Retinal pigment epithelial cell (primary cell): Measurements from ENCODE around the gene CAD.

Experiments used
- DNase-seq: peaks from one replicate; pipeline ENCODE4 v3.0.0-alpha.2; 2010; ENCODE audit warnings: low read depth
- H3K4me3 ChIP-seq: 2 replicates; pipeline ENCODE4 v1.5.1; 2011; ENCODE audit warnings: mild to moderate bottlenecking, low read length, control low read depth, moderate library complexity
- TF ChIP-seq, protein P1 (sequence below): conservative IDR thresholded peaks from 2 replicates; pipeline ENCODE4 v1.5.1; 2011; ENCODE audit warnings: low read depth, low read length, control low read depth, inconsistent platforms

CAD gene

DNA sequence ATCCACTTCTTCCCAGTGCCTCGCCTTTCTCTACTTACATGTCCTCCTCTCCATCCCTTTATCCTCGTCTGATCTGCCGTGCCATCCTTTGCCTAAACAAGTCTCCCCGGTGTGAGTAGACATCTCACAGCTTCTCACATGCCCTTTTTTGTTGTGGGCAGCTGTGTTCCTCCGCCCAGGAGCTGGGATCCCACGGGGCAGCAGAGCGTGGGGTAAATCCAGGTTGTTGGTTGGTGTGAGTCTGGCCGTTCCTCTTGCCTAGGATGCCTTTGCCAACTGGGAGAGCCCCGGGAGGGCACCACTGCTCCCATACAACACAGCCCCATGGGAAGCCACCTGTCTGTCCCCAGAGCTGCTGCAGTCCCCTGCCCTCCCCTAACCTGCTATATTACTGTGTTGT is 23.2 kb downstream of the CAD start:
- TF ChIP-seq, protein P1, sequence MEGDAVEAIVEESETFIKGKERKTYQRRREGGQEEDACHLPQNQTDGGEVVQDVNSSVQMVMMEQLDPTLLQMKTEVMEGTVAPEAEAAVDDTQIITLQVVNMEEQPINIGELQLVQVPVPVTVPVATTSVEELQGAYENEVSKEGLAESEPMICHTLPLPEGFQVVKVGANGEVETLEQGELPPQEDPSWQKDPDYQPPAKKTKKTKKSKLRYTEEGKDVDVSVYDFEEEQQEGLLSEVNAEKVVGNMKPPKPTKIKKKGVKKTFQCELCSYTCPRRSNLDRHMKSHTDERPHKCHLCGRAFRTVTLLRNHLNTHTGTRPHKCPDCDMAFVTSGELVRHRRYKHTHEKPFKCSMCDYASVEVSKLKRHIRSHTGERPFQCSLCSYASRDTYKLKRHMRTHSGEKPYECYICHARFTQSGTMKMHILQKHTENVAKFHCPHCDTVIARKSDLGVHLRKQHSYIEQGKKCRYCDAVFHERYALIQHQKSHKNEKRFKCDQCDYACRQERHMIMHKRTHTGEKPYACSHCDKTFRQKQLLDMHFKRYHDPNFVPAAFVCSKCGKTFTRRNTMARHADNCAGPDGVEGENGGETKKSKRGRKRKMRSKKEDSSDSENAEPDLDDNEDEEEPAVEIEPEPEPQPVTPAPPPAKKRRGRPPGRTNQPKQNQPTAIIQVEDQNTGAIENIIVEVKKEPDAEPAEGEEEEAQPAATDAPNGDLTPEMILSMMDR, result no peak
- no peak for DNase-seq
- H3K4me3 ChIP-seq, result no peak overlapping the region

DNA sequence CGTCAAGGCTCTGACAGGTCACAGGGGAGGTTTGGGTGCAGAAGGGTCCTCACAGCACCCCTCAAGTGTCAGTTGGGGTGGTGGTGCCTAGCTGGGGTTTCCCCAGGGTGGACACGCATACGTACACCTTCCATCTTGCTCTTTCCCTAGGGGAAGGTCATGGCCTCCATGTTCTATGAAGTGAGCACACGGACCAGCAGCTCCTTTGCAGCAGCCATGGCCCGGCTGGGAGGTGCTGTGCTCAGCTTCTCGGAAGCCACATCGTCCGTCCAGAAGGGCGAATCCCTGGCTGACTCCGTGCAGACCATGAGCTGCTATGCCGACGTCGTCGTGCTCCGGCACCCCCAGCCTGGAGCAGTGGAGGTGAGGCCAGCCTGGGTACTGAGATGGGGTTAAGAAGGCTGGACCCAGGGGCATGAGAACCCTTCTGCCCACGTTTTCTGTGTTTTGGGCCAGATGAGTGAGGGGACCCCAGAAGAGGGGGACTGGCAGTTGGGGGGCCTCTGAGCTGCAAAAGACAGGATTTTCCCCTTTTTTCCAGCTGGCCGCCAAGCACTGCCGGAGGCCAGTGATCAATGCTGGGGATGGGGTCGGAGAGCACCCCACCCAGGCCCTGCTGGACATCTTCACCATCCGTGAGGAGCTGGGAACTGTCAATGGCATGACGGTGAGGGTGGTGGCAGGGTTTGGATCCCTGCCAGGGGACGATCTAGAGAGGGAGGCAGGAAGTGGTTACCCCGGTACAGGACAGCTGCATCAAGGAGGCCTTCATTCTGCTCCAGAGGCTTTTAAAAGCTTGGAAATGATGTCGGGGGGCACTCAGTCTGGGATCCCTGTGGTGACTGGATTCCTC is 24.8 kb downstream of the CAD start:
- DNase-seq, result no peak
- TF ChIP-seq, protein P1, result no peak
- H3K4me3 ChIP-seq, result no peak overlapping the region

DNA sequence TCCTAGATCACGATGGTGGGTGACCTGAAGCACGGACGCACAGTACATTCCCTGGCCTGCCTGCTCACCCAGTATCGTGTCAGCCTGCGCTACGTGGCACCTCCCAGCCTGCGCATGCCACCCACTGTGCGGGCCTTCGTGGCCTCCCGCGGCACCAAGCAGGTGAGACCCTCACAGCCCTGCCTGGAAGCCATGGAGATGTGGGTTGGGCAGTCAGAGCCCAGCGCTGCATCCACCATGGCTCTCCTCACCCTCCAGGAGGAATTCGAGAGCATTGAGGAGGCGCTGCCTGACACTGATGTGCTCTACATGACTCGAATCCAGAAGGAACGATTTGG is 25.4 kb downstream of the CAD start:
- no peak overlapping the region for H3K4me3 ChIP-seq
- no peak for DNase-seq
- TF ChIP-seq, protein P1, result no peak

DNA sequence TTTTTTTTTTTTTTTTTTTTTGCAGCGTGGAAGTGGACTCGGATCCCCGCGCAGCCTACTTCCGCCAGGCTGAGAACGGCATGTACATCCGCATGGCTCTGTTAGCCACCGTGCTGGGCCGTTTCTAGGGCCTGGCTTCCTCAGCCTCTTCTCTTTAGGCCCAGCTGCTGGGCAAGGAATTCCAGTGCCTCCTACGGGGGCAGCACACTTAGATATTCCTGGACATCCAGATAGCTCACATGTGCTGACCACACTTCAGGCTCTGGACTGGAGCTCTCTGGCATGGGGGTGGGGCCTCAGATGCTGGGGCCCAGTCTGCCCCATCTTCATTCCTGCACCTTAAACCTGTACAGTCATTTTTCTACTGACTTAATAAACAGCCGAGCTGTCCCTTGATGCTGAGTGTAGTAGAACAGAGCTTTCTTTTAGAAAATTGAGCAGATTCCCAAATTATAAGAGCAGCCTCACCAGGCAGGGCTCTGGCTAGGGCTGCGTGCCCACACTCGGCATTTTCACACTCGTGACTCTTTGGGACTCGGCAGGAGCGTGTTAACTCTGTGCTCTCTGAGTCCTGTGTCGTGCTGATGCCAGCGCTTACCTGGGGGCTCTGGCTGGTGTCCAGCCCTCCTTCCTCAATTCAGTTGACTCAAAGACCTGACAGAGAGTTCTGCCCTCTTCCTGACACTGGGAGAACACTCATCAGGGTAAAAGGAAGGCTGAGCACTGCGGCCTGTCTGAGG is 26.4 kb downstream of the CAD start:
- DNase-seq, result no peak
- H3K4me3 ChIP-seq, result no peak overlapping the region
- TF ChIP-seq, protein P1, result no peak

DNA sequence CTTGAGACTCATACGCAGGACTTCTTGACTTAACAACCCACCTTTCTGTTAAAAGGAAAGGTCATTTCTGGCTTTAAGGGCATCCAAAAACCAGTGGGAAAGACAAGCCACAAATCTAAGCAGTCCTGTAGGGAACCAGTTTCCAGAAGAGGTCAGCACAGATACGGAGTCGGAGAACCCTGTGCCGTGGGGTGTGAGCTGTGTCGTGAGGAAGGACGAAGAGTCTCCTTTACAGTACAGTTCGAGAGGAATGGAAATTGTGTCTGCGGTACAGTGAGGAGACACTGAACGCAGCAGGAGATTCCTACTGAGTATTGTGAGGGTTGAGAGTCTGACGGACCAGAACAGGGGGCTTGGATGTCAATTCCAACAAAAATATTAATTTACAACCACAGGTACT is 27.9 kb downstream of the CAD start:
- DNase-seq, result no peak
- TF ChIP-seq, protein P1, result no peak
- no peak overlapping the region for H3K4me3 ChIP-seq

DNA sequence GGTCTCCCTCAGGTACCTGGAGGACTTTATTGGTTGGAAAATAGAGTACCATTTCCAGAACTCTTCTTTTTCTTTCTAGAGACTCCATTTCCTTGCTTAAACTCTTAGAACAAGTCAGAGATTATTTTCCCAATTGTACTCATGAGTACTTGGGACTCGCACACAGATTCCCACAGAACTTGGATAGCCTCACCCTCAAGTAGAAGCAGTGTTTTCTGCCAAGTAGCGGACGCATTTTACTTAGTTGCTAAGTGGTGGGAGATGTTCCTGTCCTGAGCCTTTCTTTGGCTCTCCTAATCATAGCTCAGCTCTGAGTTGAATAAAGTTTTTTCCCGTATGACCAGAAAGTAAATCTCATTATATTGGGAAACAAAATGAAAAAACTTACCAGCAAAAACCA is 28.5 kb downstream of the CAD start:
- TF ChIP-seq, protein P1, result no peak
- no peak overlapping the region for H3K4me3 ChIP-seq
- DNase-seq, result no peak

DNA sequence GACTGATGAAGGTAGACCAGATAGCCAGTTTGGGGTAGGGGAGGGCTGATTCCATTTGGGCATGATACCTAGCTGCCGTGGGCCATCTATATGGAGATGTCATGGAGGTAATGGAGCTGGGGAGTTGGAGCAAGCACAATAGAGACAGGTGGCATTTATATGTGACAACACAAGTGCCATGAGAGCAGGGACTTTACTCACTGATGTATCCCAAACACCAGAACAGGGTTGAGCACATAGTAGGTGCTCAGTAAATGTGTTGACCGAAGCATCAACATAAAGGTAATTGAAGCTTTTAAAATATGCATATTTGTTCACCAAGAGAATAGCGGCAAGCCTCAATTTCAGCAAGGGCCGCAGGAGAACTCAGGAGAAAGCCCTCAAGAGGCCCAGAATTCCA is 30.7 kb downstream of the CAD start:
- TF ChIP-seq, protein P1, result no peak
- no peak for DNase-seq
- no peak overlapping the region for H3K4me3 ChIP-seq
